Astrocyte (in vitro differentiated cells and primary cell): ENCODE measurements around the gene ZSCAN30.

ENCODE experiments used
- CTCF ChIP-seq: IDR thresholded peaks from 2 replicates; pipeline ENCODE4 v1.5.1; 2011; ENCODE audit warnings: low read depth, mild to moderate bottlenecking, inconsistent platforms, low read length, moderate library complexity; ENCODE audit not compliant: insufficient read depth
- EZH2 ChIP-seq: IDR thresholded peaks from 2 replicates; pipeline ENCODE4 v1.6.1; 2012; ENCODE audit warnings: mild to moderate bottlenecking, low read length, inconsistent platforms; ENCODE audit not compliant: insufficient read depth

GRCh38 chr18:35271656-35272055, 18.4 kb downstream of the ZSCAN30 start:
- TF ChIP-seq CTCF (no peak), EZH2 (no peak)
